Daoy (cell line): ENCODE results near the gene G6PC1. TPM values are rescaled to one million over a fixed set of nuclear protein-coding genes. Genes with fewer than 3 reads are reported as not detected.
"Not testable (repeated sequence)": the region's sequence is repeated elsewhere in the genome, so short reads cannot be mapped to it uniquely, and the experiment has no call there.

Experiments
- DNase-seq: peaks from one replicate; pipeline ENCODE4 v3.0.0-alpha.2; 2015; ENCODE audit warnings: low read depth
- total RNA-seq: library from RNA; depleted of rRNA; stranded (reverse); fragments of >200 nt; shearing (Covaris generic); gene quantifications from 2 replicates; pipeline ENCODE4 v1.2.3, GENCODE V29; 2014

G6PC1 gene
- total RNA-seq, 1 experiment from 2014 or later, result not detected

- DNase-seq, result not testable (repeated sequence)
These were observed 26.5 kb upstream of the G6PC1 start for GRCh38 chr17:42873932-42874695.

GRCh38 chr17:42877037-42877436 is 23.6 kb upstream of the G6PC1 start:
- DNase-seq, result no peak

- DNase-seq, result no peak
These were observed 22.3 kb upstream of the G6PC1 start for GRCh38 chr17:42878123-42878880.

- no peak for DNase-seq
These were observed 21.5 kb upstream of the G6PC1 start for GRCh38 chr17:42878924-42879595.

- no peak for DNase-seq
These were observed 21.0 kb upstream of the G6PC1 start for GRCh38 chr17:42879596-42879985.

- no peak for DNase-seq
These were observed 19.8 kb upstream of the G6PC1 start for GRCh38 chr17:42880776-42881310.

GRCh38 chr17:42881706-42882105 is 18.9 kb upstream of the G6PC1 start:
- DNase-seq, result not testable (repeated sequence)

- DNase-seq, result no peak
These were observed 18.4 kb upstream of the G6PC1 start for GRCh38 chr17:42882166-42882565.

GRCh38 chr17:42883802-42884558 is 16.6 kb upstream of the G6PC1 start:
- DNase-seq, result peak; percentile 13

GRCh38 chr17:42885806-42886205 is 14.8 kb upstream of the G6PC1 start:
- DNase-seq, result not testable (repeated sequence)

GRCh38 chr17:42886283-42887176 is 14.1 kb upstream of the G6PC1 start:
- DNase-seq, result no peak

- DNase-seq, result no peak
These were observed 10.8 kb upstream of the G6PC1 start for GRCh38 chr17:42889809-42890208.

GRCh38 chr17:42891539-42892152 is 9.0 kb upstream of the G6PC1 start:
- DNase-seq, result peak; percentile 39

- no peak for DNase-seq
These were observed 7.2 kb upstream of the G6PC1 start for GRCh38 chr17:42893359-42893758.

GRCh38 chr17:42894283-42895184 is 6.1 kb upstream of the G6PC1 start:
- DNase-seq, result no peak

- peak; percentile 82 for DNase-seq
These were observed 5.4 kb upstream of the G6PC1 start for GRCh38 chr17:42895185-42895555.

- no peak for DNase-seq
These were observed 2.3 kb upstream of the G6PC1 start for GRCh38 chr17:42898147-42898811.

GRCh38 chr17:42899981-42900380 is 618 bp upstream of the G6PC1 start:
- DNase-seq, result not testable (repeated sequence)
